HG03108 (cell line): ENCODE results near the gene FUT7.
"Not testable (repeated sequence)": the region's sequence is repeated elsewhere in the genome, so short reads cannot be mapped to it uniquely, and the experiment has no call there.

Experiments used
- ATAC-seq: cut with Tn5 transposase; IDR thresholded peaks from one replicate; pipeline ENCODE4 v1.9.1; 2021; ENCODE audit warnings: moderate library complexity; ENCODE audit not compliant: unreplicated experiment

FUT7 gene

GRCh38 chr9:137034039-137034708, 2.3 kb upstream of the FUT7 start:
- peak; percentile 2 for ATAC-seq

GRCh38 chr9:137033481-137033880, 1.6 kb upstream of the FUT7 start:
- ATAC-seq, result not testable (repeated sequence)

GRCh38 chr9:137032858-137033257, 970 bp upstream of the FUT7 start:
- ATAC-seq, result no peak

DNA sequence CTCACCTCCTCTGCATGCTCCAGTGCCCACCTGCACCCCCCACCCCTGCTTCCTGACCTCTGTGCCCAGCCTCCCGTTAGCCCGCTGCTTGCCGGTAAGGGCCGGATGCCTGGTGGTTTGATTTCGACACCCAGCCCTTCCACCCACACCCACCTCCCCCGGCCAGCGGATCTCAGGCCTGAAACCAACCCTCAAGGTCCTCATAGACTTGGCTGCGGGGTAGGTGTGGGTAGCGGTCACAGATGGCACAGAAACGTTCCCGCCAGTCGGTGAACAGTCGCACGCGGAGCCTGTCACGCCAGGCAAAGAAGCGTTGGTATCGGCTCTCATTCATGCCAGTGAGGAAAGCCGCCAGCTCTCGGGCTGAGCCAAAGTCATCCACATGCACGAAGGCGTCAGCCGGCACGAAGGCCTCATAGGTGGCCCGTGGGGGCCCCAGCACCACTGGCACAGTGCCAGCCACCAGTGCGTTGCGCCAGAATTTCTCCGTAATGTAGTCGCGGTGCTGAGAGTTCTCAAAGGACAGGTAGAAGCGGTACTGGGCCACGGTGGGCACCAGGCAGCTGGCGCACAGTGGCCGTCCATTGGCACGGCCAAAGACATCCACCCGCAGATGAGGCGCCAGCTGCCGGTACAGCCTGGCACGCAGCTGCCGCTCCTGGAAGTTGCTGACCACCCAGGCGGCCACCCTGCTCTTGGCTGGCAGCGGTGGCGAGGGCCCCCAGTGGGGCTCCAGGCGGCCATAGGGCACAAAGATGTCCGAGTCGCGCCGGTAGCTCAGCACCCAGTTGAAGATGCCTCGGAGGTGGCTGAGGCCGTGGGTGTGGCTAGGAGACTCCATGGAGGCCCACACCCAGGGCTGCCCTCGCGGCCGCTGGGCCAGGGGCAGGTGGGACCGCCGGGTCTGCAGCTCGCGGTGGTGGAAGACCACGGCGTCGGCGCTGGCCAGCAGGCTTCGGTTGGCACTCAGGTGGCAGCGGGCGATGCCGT, 1.1 kb downstream of the FUT7 start:
- no peak for ATAC-seq

GRCh38 chr9:137030006-137030405, 1.9 kb downstream of the FUT7 start:
- ATAC-seq, result no peak

- peak; percentile 31 for ATAC-seq
These were observed 2.6 kb downstream of the FUT7 start for GRCh38 chr9:137029058-137029936.

GRCh38 chr9:137028263-137029057, 3.4 kb downstream of the FUT7 start:
- ATAC-seq, result peak; percentile 13

- no peak for ATAC-seq
These were observed 4.3 kb downstream of the FUT7 start, which contains the start of gene ABCA2 for GRCh38 chr9:137027369-137028262. Gene ABCA2 (minus strand): TSS chr9:137028237. CDS start chr9:137028140, 97 bp downstream.

- ATAC-seq, result no peak
These were observed 5.1 kb downstream of the FUT7 start for GRCh38 chr9:137026828-137027227.

GRCh38 chr9:137026384-137026783, 5.5 kb downstream of the FUT7 start:
- ATAC-seq, result no peak

DNA sequence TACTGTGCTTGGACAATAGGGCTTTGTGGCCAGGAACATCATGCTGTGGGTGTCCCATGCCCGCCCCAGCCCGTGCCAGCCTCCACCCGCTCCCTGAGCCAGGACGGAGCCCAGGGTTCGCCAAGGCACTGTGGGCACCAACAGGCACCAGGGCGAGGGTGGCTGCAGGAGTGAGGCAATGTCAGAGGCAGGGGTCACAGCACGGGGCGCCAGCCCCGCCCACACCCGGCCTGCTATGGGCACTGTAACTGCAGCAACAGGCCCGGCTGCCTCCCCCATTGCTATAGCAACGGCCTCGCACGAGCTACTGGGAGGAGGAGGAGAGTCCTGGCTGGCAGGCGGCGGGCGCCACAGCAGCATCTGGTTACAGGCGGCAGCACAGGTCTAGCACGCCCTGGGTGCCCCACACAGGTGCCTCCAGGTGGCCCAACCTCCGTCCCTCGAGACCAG, 6.3 kb downstream of the FUT7 start:
- no peak for ATAC-seq

- ATAC-seq, result no peak
These were observed 8.3 kb downstream of the FUT7 start for GRCh38 chr9:137023583-137023991.

DNA sequence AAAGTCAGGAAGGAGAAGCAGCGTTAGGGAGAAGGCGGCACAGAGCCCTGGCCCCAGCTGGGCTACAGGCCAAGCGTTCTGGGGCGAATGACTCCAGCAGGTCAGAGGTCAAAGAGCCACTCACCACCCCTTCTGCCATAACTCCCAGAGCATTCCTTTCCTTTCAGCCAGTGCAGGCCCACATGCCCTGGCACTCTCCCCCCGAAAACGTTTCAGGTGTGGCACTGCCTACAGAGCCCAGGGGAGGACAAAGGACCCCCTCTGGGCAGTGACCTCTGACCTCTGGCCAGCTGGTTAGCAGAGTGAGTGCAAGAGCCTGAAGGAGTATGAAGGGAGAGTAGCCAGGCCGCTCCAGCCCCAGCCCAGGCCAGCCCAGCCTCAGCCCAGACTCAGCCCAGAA, 8.7 kb downstream of the FUT7 start:
- ATAC-seq, result no peak

GRCh38 chr9:137022662-137023008, 9.3 kb downstream of the FUT7 start:
- ATAC-seq, result no peak

GRCh38 chr9:137021979-137022661, 9.8 kb downstream of the FUT7 start:
- no peak for ATAC-seq

- no peak for ATAC-seq
These were observed 10.3 kb downstream of the FUT7 start for GRCh38 chr9:137021568-137021978.

DNA sequence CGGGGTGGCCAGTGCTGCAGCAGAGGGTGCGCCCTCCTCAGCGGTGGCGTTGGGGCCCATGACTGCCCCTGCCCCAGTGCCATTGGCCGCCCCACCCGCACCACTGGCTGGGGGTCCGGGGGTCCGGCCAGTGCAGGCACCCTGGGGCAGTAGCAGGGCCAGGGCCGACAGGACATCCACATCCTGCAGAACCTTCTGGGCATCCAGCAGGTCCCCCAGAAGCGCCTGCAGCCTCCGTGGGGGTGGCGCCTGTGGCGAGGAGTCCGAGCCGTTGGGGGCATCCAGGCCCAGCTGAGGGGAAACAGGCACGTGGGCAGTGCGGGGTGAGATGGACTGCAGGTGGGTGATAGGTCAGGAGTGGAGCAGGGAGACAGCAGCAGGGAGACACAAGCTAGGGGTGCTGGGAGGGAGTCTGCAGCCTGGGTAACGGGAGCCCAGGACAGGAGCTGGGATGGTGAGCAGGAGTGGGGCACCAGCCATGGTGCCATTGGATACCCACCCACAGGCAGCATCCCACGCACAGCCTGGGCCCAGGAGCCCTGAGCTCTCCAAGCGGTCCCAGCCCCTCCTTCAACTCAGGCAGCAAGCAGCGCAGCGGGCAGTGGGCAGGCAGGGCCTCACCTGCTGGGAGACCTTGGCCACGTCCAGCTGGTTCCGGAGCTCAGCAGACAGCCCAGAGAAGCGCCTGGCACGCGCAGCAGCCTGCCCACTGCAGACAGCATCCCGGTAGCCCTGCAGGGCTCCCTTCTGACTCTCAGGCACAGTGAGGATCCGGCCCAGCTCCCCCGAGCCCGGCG, 10.9 kb downstream of the FUT7 start:
- ATAC-seq, result no peak
